VCaP (cell line): ENCODE measurements around the gene PTPN14.

Experiments used
- H3K27ac ChIP-seq: fragments of 450-650 bp; 2 replicates; pipeline ENCODE4 v1.5.1; 2017
- TF ChIP-seq, protein P1 (sequence below): fragments of 450-650 bp; conservative IDR thresholded peaks from 2 replicates; pipeline ENCODE4 v1.5.1; 2017; ENCODE audit warnings: mild to moderate bottlenecking, moderate library complexity

PTPN14 gene

DNA sequence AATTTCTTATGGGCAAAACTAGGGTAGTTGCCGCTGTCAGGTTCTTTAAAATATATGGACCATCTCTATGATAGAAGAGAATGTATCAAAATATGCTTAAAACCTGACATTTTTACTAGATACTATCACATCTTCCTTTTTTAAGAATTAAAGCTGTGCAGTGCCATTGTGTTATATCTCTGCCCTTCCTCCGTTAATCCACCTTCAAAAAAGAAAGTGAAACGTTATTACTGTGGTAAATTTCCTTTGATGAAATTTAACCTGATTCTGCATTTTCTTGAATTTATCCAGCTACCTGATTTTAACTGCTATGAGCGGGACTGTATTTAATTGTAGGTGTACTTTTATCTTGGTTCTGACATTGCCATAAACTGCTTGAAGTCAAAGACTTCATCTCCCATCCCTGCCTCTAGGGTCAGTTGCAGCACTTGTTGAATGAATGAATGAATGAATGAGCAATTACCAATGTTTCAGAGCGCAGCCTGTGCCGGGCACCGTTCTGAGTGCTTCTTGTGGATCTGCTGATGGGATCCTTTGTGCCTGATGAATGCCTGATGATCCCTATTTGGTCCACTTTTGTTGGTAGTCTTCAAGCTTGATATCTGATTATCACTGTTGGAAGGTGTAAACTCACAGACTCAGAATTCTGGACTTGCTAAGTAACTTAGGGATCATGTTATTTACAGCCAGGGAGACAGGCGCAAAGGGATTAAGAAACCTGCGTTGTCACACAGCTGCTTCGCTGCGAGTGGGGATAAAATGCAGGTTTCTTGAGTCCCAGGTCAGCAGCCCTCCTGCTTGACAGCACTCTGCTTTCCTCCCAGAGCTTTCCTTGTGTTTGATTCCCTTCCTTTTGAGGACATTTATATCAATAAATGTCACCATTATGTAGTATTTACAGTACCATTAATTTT lies 240.4 kb downstream of the PTPN14 start:
- TF ChIP-seq, protein P1, sequence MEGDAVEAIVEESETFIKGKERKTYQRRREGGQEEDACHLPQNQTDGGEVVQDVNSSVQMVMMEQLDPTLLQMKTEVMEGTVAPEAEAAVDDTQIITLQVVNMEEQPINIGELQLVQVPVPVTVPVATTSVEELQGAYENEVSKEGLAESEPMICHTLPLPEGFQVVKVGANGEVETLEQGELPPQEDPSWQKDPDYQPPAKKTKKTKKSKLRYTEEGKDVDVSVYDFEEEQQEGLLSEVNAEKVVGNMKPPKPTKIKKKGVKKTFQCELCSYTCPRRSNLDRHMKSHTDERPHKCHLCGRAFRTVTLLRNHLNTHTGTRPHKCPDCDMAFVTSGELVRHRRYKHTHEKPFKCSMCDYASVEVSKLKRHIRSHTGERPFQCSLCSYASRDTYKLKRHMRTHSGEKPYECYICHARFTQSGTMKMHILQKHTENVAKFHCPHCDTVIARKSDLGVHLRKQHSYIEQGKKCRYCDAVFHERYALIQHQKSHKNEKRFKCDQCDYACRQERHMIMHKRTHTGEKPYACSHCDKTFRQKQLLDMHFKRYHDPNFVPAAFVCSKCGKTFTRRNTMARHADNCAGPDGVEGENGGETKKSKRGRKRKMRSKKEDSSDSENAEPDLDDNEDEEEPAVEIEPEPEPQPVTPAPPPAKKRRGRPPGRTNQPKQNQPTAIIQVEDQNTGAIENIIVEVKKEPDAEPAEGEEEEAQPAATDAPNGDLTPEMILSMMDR: no peak
- H3K27ac ChIP-seq: no peak overlapping the region

DNA sequence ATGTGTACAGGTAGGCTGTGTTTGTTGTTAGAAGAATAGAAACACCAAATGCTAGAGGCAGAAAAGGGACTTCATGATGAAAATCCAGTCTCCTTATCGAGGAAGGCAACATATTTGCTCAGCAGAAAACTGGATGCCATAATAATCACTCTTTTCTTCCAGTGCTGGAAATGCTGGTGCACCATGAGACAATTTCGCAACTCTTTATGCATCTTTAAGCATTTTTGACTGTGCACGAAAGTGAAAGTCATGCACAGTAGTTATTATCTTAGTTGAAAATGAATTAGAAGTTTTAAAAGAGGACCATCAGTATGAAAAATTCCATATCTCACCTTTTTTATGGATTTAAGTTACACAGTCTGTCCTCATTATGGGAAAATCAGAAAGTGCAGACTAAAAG lies 241.4 kb downstream of the PTPN14 start:
- H3K27ac ChIP-seq: no peak overlapping the region
- TF ChIP-seq, protein P1: no peak

DNA sequence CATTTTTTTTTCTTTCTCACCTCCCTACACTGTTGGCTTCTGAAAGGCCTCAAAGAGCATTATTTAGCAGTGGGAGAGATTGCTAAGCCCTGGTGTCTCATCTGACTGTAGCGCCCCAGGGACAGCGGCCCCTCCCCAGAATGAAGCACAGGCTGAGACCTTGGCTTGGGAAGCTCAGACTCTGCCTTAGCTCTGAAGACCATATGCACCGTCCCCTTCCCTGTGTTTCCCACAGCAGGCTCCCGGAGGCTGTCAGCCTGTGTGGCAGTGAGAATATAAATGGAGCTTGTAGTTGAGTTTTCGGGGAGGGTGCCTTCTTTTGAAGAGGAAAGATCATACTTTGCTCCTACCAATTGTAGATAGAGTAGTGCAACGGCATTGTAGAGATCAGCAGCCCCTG lies 245.1 kb downstream of the PTPN14 start:
- TF ChIP-seq, protein P1: no peak
- no peak overlapping the region for H3K27ac ChIP-seq

DNA sequence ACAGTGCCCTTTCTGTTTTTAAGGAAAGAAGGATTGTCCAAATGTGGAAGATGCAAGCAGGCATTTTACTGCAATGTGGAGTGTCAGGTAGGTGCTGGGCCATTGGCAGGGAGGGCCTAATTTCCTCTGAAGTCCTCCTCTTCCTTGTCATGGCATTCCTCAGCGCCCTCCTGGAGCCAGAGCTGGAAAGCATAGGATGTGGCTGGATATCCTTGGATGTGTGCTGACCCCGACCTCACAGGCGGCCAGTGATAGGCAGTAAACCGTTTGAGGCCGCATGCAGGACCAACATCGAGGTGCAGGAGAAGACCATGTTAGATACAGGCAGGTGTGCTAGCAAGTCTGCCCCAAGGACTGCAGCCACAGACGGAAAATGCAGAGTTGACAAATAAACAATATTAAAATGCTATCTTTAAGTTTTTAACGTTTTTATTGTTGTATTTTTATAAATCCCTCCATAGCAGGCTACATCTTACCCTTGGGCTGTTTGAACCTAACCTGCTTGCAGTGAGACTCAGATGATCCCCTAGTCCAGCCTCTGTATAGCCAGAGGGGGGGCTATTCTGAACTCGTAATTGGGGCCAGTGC lies 246.1 kb downstream of the PTPN14 start:
- TF ChIP-seq, protein P1: no peak
- H3K27ac ChIP-seq: no peak overlapping the region

DNA sequence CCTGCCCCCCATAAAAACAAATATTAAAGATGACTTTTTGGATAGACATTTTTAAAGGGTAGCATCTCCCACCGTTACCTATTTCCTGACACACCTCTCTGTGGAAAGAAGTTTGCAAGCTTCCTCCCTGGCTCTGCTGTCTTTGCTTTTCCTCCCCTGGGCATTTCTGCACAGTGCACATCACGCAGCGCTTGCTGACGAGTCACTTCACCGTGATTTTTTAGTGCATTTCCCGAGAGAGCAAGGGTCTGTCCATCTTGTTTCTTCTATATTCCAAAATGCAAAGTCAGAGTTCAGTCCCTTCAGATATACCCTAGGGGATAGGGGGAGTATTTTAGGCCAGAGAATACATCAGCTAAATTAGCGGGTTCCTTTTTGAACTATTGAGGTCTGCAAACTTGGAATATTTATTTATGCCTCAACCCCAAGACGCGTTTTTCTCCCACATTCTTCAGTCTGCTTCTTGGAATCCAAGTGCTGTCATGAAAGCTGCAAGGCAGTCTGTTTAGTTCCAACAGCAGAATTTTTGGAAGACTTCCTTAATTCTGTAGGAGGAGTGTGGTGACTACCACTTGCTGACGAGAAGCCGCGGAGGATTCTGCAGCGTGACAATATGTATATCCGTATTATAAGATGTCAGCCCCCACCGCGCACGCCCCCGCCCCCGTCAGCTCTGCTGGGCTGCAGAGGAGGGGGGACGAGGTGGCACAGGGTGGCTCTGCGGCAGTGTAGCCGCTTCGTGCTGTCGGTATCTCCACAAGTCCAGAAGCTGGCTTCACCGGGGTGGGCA lies 248.1 kb downstream of the PTPN14 start:
- no peak overlapping the region for H3K27ac ChIP-seq
- TF ChIP-seq, protein P1: no peak

DNA sequence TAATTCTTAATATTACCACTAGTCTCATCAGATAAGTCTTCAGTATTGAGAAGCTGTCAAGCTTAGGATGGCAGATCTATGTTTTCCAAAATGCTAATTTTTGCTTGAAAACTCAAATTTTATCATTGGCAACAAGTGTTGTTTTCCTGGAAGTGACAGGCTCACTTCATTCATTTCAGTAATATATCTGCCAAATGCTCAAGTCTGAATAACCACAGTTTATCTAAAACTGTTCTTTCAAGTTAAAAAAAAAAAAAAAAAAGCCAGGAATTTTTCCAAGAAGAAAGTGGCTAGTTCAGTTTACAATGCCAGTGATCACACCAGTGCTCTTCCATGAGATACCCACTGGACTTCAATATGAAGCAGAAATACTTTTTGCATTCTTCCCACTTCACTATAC lies 249.9 kb downstream of the PTPN14 start:
- H3K27ac ChIP-seq: no peak overlapping the region
- TF ChIP-seq, protein P1: no peak
